ENCODE results near the gene ZNF774. TPM values are rescaled to one million over a fixed set of nuclear protein-coding genes. Genes with fewer than 3 reads are reported as not detected.
A peak's percentile ranks its signal among the peaks of the same experiment; 100 is the strongest.
"Not testable (repeated sequence)": the region's sequence is repeated elsewhere in the genome, so short reads cannot be mapped to it uniquely, and the experiment has no call there.

The ZNF774 gene
- polyA plus RNA-seq, 3 donors from 2014 or later, result 0.16 TPM; not detected in 2

DNA sequence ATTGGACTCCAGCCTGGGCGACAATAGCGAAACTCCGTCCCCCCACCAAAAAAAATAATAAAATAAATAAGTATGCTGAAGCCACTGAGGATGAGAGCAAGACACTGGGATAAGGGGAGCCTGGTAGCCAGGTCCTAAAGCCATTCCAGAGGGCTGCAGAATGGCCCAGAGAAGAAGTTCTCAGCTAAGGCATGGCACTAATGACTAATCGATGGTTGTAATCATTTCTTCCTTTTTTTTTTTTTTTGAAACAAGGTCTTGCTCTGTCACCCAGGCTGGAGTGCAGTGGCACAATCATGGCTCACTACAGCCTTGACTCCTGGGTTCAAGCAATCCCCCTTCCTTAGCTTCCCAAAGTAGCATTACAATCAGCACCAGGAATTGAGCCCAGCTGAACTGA is 25.6 kb upstream of the ZNF774 start:
- Mint-ChIP-seq H3K9me3 (no peaks in the 10 kb centered on the region), H3K27me3 (ENCODE audit: low read depth in 3 of 3) (no peaks in the 10 kb centered on the region), H3K27ac (no peak overlapping the region), H3K36me3 (no peaks in the 10 kb centered on the region), H3K4me1 (no peaks in the 10 kb centered on the region), H3K4me3 (no peak overlapping the region)
- no peak for DNase-seq

DNA sequence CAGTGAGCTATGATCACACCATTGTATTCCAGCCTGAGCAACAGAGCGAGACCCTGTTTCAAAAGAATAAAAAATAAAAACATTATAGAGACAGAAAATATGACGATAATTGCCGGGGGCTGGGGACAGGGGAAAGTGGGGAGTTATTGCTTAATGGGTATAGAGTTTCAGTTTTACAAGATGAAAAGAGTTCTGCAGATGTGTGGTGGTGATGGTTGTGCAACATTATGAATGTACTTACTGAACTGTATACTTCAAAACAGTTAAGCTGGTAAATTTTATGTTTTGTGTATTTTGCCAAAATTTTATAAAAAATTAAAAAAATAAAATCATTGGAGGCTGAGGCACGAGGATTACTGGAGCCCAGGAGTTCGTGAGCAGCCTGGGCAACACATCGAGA is 24.8 kb upstream of the ZNF774 start:
- H3K27ac Mint-ChIP-seq, result no peak overlapping the region
- H3K9me3 Mint-ChIP-seq, result no peaks in the 10 kb centered on the region
- no peaks in the 10 kb centered on the region for H3K4me1 Mint-ChIP-seq
- H3K27me3 Mint-ChIP-seq (ENCODE audit: low read depth in 3 of 3), result no peaks in the 10 kb centered on the region
- no peak for DNase-seq
- H3K36me3 Mint-ChIP-seq, result no peaks in the 10 kb centered on the region
- no peak overlapping the region for H3K4me3 Mint-ChIP-seq

GRCh38 chr15:90334304-90334731 is 17.8 kb upstream of the ZNF774 start:
- no peaks in the 10 kb centered on the region for H3K9me3 Mint-ChIP-seq
- peaks cover 0 to 2% (median 2%) of the 10 kb centered on the region in 3 donors for H3K27me3 Mint-ChIP-seq (ENCODE audit: low read depth in 3 of 3)
- H3K4me3 Mint-ChIP-seq, result no peak overlapping the region
- no peaks in the 10 kb centered on the region for H3K36me3 Mint-ChIP-seq
- H3K27ac Mint-ChIP-seq, result no peak overlapping the region
- H3K4me1 Mint-ChIP-seq, result peaks cover 0 to 4% of the 10 kb centered on the region in 2 donors
- no peak for DNase-seq

GRCh38 chr15:90336705-90337141 is 15.4 kb upstream of the ZNF774 start:
- no peak for DNase-seq
- Mint-ChIP-seq H3K27ac (no peak overlapping the region), H3K4me3 (no peak overlapping the region), H3K4me1 (peaks cover 0 to 4% of the 10 kb centered on the region in 2 donors), H3K9me3 (no peaks in the 10 kb centered on the region), H3K36me3 (no peaks in the 10 kb centered on the region), H3K27me3 (ENCODE audit: low read depth in 3 of 3) (peaks cover 0 to 2% (median 2%) of the 10 kb centered on the region in 3 donors)

GRCh38 chr15:90337256-90337655 is 14.8 kb upstream of the ZNF774 start:
- Mint-ChIP-seq H3K27me3 (ENCODE audit: low read depth in 3 of 3) (peaks cover 0 to 2% (median 2%) of the 10 kb centered on the region in 3 donors), H3K4me1 (peaks cover 0 to 4% of the 10 kb centered on the region in 2 donors), H3K36me3 (no peaks in the 10 kb centered on the region), H3K4me3 (no peak overlapping the region), H3K27ac (no peak overlapping the region), H3K9me3 (no peaks in the 10 kb centered on the region)
- DNase-seq, result no peak

DNA sequence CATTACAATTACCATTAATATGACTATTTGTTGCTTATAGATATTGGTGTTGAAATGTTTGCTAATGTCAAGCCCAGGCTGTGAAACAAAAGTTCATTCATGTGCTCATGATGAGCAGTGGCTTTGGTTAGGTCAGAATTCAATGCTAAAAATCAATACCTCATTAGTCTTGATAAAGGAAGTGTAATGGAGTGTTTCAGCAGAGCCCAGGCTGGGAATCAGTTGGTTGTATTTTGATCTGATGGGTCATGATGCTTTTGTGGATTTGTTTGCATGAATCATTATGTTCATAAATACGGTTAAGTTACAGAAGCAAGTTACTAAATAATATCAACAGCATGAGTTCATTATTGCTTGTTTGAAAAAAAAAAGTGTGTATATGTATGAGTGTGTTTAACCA is 13.6 kb upstream of the ZNF774 start:
- DNase-seq, result no peak
- Mint-ChIP-seq H3K27ac (no peak overlapping the region), H3K4me3 (no peak overlapping the region), H3K36me3 (no peaks in the 10 kb centered on the region), H3K9me3 (no peaks in the 10 kb centered on the region), H3K4me1 (peaks cover 5 to 9% of the 10 kb centered on the region in 2 donors), H3K27me3 (ENCODE audit: low read depth in 3 of 3) (peaks cover 2% of the 10 kb centered on the region in 3 donors)

DNA sequence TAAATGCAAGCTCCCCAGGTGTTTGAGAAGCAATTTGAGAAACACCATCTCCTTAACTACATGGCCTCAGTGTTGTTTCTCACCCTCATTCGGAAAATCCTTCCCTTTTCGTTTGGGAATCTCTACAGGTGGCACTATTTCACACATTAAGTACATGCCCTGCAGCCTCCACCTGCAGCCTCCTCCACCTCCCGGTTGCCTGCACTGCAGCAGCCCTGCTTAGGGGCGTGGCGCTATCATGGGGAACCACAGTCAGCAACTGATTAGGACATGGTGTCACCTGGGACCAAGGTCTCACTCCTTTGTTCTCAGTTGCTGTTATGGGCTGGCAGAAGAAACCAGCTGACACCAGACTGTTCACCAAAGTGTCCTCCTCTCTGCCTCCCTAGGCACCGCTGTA is 11.7 kb upstream of the ZNF774 start:
- H3K4me1 Mint-ChIP-seq, result peaks cover 5 to 9% of the 10 kb centered on the region in 2 donors
- H3K36me3 Mint-ChIP-seq, result no peaks in the 10 kb centered on the region
- no peak overlapping the region for H3K27ac Mint-ChIP-seq
- H3K27me3 Mint-ChIP-seq (ENCODE audit: low read depth in 3 of 3), result peaks cover 2% of the 10 kb centered on the region in 3 donors
- H3K9me3 Mint-ChIP-seq, result no peaks in the 10 kb centered on the region
- DNase-seq, result no peak
- H3K4me3 Mint-ChIP-seq, result no peak overlapping the region

DNA sequence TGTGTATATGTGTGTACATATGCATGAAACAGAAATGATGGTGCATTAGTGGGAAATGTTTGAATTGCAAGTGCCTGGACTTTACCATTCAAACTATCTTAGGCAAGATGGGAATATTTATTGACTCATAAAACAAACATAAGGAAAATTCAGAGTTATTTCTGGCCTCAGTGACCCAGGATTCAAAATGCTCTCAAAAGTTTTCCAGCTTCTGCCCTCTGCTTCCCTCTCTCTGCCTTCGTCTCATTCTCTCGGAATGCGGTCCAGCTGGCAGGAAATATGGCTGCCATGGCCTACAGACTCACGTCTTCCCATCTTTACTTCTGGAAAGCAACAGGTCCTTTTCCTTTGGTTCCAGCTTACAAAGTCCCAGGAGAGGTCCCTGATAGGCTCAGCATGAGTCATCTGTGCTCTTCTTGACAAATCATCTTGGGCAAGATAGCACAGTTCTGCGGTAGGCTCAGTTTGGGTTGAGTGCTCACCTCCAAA is 8.7 kb upstream of the ZNF774 start:
- Mint-ChIP-seq H3K36me3 (no peaks in the 10 kb centered on the region), H3K27me3 (ENCODE audit: low read depth in 3 of 3) (peaks cover 0 to 2% (median 2%) of the 10 kb centered on the region in 3 donors), H3K9me3 (no peaks in the 10 kb centered on the region), H3K27ac (no peak overlapping the region), H3K4me1 (peaks cover 4 to 5% of the 10 kb centered on the region in 2 donors), H3K4me3 (no peak overlapping the region)
- DNase-seq, result no peak

DNA sequence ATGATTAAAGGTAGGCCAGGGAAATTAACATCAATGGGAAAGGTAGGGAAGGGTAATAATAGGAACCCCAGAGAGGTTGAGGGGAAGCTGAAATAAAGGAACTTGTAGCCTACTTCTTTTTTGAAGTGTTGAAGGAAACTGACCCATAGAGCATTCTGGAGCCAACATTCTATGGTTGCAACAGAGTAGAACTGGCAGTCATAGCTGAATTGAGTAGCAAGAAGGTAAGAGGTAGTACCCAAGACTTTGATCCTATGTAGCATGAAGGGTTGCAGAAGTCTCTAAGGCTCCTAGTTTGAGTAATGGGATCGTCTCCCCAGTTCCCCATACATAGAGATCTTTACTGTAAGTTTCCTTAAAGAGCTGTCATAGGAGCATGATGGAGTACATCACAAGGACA is 7.4 kb upstream of the ZNF774 start:
- Mint-ChIP-seq H3K36me3 (no peaks in the 10 kb centered on the region), H3K9me3 (no peaks in the 10 kb centered on the region), H3K27ac (no peak overlapping the region), H3K4me1 (peaks cover 4 to 5% of the 10 kb centered on the region in 2 donors), H3K4me3 (no peak overlapping the region), H3K27me3 (ENCODE audit: low read depth in 3 of 3) (peaks cover 0 to 2% (median 2%) of the 10 kb centered on the region in 3 donors)
- no peak for DNase-seq

- Mint-ChIP-seq H3K36me3 (no peaks in the 10 kb centered on the region), H3K9me3 (no peaks in the 10 kb centered on the region), H3K4me1 (peaks cover 4 to 5% of the 10 kb centered on the region in 2 donors), H3K27ac (no peak overlapping the region), H3K4me3 (no peak overlapping the region), H3K27me3 (ENCODE audit: low read depth in 3 of 3) (peaks cover 0 to 2% (median 2%) of the 10 kb centered on the region in 3 donors)
- DNase-seq, result no peak
These were observed 6.2 kb upstream of the ZNF774 start for GRCh38 chr15:90345857-90346256.

DNA sequence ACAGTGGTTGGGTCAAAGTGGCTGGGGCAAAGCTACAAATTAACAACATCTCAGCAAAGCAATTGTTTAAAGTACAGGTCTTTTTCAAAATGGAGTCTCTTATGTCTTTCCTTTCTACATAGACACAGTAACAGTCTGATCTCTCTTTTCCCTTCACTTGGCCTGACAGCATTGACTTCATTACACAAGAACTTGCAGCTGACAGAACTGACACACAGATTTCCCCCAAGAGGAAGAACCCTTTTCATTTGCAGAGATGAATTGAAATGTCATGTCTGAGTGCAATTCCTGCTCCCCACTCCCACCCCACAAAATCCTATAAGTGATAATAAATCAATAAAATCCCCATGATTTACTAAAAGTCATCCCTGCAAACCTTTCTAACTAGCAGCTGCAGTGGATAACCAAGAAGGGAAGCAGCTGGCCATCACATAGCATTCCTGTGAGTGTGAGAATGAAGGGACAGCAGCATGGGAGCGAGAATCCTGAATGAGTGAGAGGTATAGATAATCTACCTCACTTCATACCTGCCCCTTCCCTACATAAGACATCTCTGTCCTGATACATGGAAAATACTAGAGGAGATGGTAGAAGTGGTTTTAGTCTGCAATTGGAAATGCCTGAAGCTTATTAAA is 4.5 kb upstream of the ZNF774 start:
- H3K27me3 Mint-ChIP-seq (ENCODE audit: low read depth in 3 of 3); DNase-seq; H3K27ac Mint-ChIP-seq; H3K36me3 Mint-ChIP-seq; H3K9me3 Mint-ChIP-seq; H3K4me3 Mint-ChIP-seq: not testable (repeated sequence)
- peaks cover 9 to 12% of the 10 kb centered on the region in 2 donors for H3K4me1 Mint-ChIP-seq

- H3K36me3 Mint-ChIP-seq, result no peaks in the 10 kb centered on the region
- H3K27me3 Mint-ChIP-seq (ENCODE audit: low read depth in 3 of 3), result peaks cover 0 to 4% (median 2%) of the 10 kb centered on the region in 3 donors
- H3K4me3 Mint-ChIP-seq, result no peak overlapping the region
- DNase-seq, result no peak
- peaks cover 7 to 10% of the 10 kb centered on the region in 2 donors for H3K4me1 Mint-ChIP-seq
- no peaks in the 10 kb centered on the region for H3K9me3 Mint-ChIP-seq
- no peak overlapping the region for H3K27ac Mint-ChIP-seq
These were observed 3.6 kb upstream of the ZNF774 start for GRCh38 chr15:90348456-90348855.

DNA sequence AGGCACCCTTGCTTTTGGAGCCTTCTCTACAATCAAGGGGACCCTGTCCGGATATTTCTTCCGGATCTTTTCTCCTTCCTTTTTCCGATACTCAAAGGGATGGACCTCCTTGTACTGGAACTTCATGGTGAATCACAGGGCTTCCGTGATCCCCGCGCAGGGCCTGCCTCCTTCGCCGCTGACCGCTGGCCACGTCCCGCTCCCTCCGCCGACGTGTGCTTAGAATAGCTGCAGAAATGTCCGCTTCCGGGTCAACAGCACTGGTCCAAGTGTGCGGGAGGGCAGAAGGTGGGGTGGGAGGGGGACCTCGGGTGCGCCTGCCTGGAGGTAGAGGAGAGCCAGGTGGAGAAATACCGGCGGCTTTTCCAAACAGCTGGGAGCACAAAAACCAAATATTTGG is 3.0 kb upstream of the ZNF774 start:
- Mint-ChIP-seq H3K4me3 (no peak overlapping the region), H3K27me3 (ENCODE audit: low read depth in 3 of 3) (peaks cover 0 to 4% (median 2%) of the 10 kb centered on the region in 3 donors), H3K9me3 (no peaks in the 10 kb centered on the region), H3K4me1 (peaks cover 7 to 10% of the 10 kb centered on the region in 2 donors), H3K27ac (no peak overlapping the region), H3K36me3 (no peaks in the 10 kb centered on the region)
- DNase-seq, result no peak

GRCh38 chr15:90349821-90350220 is 2.3 kb upstream of the ZNF774 start:
- H3K36me3 Mint-ChIP-seq, result no peaks in the 10 kb centered on the region
- peak overlapping the region in 1 of 5 donors; percentile 3 for H3K4me3 Mint-ChIP-seq
- peaks cover 0 to 4% (median 2%) of the 10 kb centered on the region in 3 donors for H3K27me3 Mint-ChIP-seq (ENCODE audit: low read depth in 3 of 3)
- peak overlapping the region in 1 of 6 donors; percentile 4 for H3K27ac Mint-ChIP-seq
- H3K4me1 Mint-ChIP-seq, result peaks cover 7 to 10% of the 10 kb centered on the region in 2 donors
- DNase-seq, result no peak
- H3K9me3 Mint-ChIP-seq, result no peaks in the 10 kb centered on the region

All from immature natural killer cell (primary cell).